Dendritic cell treated with granulocyte-macrophage colony-stimulating factor and Interleukin-4, amounts not matched to agents 40 ng/mL and 50 ng/mL, for 4 days (primary cell): Measurements from ENCODE around the gene KIDINS220.

Source experiments
- H3K27ac Mint-ChIP-seq: one replicate; pipeline ENCODE4 v1.8.0; 2022; ENCODE audit warnings: mild to moderate bottlenecking, mixed read lengths
- H3K27me3 Mint-ChIP-seq: one replicate; pipeline ENCODE4 v1.8.0; 2022; ENCODE audit warnings: mild to moderate bottlenecking, mixed read lengths
- H3K36me3 Mint-ChIP-seq: one replicate; pipeline ENCODE4 v1.8.0; 2022; ENCODE audit warnings: low read depth, mixed read lengths
- H3K4me1 Mint-ChIP-seq: one replicate; pipeline ENCODE4 v1.8.0; 2022; ENCODE audit warnings: low read depth, mixed read lengths
- H3K4me3 Mint-ChIP-seq: one replicate; pipeline ENCODE4 v1.8.0; 2022; ENCODE audit warnings: mild to moderate bottlenecking, moderate library complexity, mixed read lengths
- H3K9me3 Mint-ChIP-seq: one replicate; pipeline ENCODE4 v1.8.0; 2022; ENCODE audit warnings: mixed read lengths
- intact Hi-C: fragments of 100-400 bp; cut with micrococcal nuclease; formaldehyde crosslinking; loops from one replicate; pipeline ENCODE4 v1.15.0; 2022

The KIDINS220 gene

GRCh38 chr2:8679827-8680731 is 157.3 kb downstream of the KIDINS220 start:
- Mint-ChIP-seq H3K4me1 (peaks cover 75% of the 10 kb centered on the region), H3K27me3 (peaks cover 34% of the 10 kb centered on the region), H3K27ac (peak overlapping the region; percentile 82), H3K9me3 (no peaks in the 10 kb centered on the region), H3K4me3 (peak overlapping the region; percentile 77), H3K36me3 (peaks cover 13% of the 10 kb centered on the region)
- intact Hi-C loops = loop anchor here (5.0 to 10.0 kb wide), 2 partner anchors 133 to 375 kb away; no protein-coding TSS in a partner anchor

- Mint-ChIP-seq H3K36me3 (peaks cover 17% of the 10 kb centered on the region), H3K27me3 (peaks cover 40% of the 10 kb centered on the region), H3K4me3 (peak overlapping the region; percentile 77), H3K9me3 (peaks cover 6% of the 10 kb centered on the region), H3K27ac (peak overlapping the region; percentile 82), H3K4me1 (peaks cover 70% of the 10 kb centered on the region)
- intact Hi-C loops = no loop called here
Observed at GRCh38 chr2:8679567-8679826, 157.9 kb downstream of the KIDINS220 start.
